GM19452 (cell line): ENCODE data around the gene ACOT7.
"Not testable (repeated sequence)": the region's sequence is repeated elsewhere in the genome, so short reads cannot be mapped to it uniquely, and the experiment has no call there.

Source experiments
- ATAC-seq: cut with Tn5 transposase; IDR thresholded peaks from one replicate; pipeline ENCODE4 v1.9.1; 2021; ENCODE audit not compliant: unreplicated experiment

ACOT7 gene

GRCh38 chr1:6393400-6394187 is at the start of gene ACOT7:
Gene ACOT7, minus strand, starts transcription at chr1:6393767. Its CDS starts 368 bp downstream, at chr1:6393399.
- ATAC-seq = peak; percentile 82

GRCh38 chr1:6441586-6441985 is 48.0 kb upstream of the ACOT7 start:
- ATAC-seq = no peak

- no peak for ATAC-seq
Measured at GRCh38 chr1:6440198-6441126, 46.9 kb upstream of the ACOT7 start.

- no peak for ATAC-seq
Measured at GRCh38 chr1:6438047-6438525, 44.5 kb upstream of the ACOT7 start.

GRCh38 chr1:6437012-6437700 is 43.6 kb upstream of the ACOT7 start:
- not testable (repeated sequence) for ATAC-seq

- ATAC-seq = not testable (repeated sequence)
Measured at GRCh38 chr1:6436277-6436676, 42.7 kb upstream of the ACOT7 start.

- no peak for ATAC-seq
Measured at GRCh38 chr1:6435547-6435946, 42.0 kb upstream of the ACOT7 start.

GRCh38 chr1:6435129-6435528 is 41.6 kb upstream of the ACOT7 start:
- ATAC-seq = no peak

GRCh38 chr1:6434186-6434585 is 40.6 kb upstream of the ACOT7 start:
- no peak for ATAC-seq

GRCh38 chr1:6431645-6432579 is 38.3 kb upstream of the ACOT7 start:
- not testable (repeated sequence) for ATAC-seq

GRCh38 chr1:6429660-6430411 is 36.3 kb upstream of the ACOT7 start:
- not testable (repeated sequence) for ATAC-seq

GRCh38 chr1:6428453-6428852 is 34.9 kb upstream of the ACOT7 start:
- ATAC-seq = not testable (repeated sequence)

GRCh38 chr1:6427441-6428390 is 34.1 kb upstream of the ACOT7 start:
- ATAC-seq = no peak

- ATAC-seq = no peak
Measured at GRCh38 chr1:6426972-6427350, 33.4 kb upstream of the ACOT7 start.

GRCh38 chr1:6426277-6426971 is 32.9 kb upstream of the ACOT7 start:
- ATAC-seq = no peak

- ATAC-seq = no peak
Measured at GRCh38 chr1:6425658-6426057, 32.1 kb upstream of the ACOT7 start.
